ENCODE measurements around the gene MAPK10. TPM values are rescaled to one million over a fixed set of nuclear protein-coding genes. Genes with fewer than 3 reads are reported as not detected.

The MAPK10 gene
- total and polyA plus RNA-seq, 2 of the 8 experiments (the other 6 are each of a cell fraction or from before 2014, with no cell fraction given) = 2.5 to 3.1 TPM

- TF ChIP-seq, protein P1, sequence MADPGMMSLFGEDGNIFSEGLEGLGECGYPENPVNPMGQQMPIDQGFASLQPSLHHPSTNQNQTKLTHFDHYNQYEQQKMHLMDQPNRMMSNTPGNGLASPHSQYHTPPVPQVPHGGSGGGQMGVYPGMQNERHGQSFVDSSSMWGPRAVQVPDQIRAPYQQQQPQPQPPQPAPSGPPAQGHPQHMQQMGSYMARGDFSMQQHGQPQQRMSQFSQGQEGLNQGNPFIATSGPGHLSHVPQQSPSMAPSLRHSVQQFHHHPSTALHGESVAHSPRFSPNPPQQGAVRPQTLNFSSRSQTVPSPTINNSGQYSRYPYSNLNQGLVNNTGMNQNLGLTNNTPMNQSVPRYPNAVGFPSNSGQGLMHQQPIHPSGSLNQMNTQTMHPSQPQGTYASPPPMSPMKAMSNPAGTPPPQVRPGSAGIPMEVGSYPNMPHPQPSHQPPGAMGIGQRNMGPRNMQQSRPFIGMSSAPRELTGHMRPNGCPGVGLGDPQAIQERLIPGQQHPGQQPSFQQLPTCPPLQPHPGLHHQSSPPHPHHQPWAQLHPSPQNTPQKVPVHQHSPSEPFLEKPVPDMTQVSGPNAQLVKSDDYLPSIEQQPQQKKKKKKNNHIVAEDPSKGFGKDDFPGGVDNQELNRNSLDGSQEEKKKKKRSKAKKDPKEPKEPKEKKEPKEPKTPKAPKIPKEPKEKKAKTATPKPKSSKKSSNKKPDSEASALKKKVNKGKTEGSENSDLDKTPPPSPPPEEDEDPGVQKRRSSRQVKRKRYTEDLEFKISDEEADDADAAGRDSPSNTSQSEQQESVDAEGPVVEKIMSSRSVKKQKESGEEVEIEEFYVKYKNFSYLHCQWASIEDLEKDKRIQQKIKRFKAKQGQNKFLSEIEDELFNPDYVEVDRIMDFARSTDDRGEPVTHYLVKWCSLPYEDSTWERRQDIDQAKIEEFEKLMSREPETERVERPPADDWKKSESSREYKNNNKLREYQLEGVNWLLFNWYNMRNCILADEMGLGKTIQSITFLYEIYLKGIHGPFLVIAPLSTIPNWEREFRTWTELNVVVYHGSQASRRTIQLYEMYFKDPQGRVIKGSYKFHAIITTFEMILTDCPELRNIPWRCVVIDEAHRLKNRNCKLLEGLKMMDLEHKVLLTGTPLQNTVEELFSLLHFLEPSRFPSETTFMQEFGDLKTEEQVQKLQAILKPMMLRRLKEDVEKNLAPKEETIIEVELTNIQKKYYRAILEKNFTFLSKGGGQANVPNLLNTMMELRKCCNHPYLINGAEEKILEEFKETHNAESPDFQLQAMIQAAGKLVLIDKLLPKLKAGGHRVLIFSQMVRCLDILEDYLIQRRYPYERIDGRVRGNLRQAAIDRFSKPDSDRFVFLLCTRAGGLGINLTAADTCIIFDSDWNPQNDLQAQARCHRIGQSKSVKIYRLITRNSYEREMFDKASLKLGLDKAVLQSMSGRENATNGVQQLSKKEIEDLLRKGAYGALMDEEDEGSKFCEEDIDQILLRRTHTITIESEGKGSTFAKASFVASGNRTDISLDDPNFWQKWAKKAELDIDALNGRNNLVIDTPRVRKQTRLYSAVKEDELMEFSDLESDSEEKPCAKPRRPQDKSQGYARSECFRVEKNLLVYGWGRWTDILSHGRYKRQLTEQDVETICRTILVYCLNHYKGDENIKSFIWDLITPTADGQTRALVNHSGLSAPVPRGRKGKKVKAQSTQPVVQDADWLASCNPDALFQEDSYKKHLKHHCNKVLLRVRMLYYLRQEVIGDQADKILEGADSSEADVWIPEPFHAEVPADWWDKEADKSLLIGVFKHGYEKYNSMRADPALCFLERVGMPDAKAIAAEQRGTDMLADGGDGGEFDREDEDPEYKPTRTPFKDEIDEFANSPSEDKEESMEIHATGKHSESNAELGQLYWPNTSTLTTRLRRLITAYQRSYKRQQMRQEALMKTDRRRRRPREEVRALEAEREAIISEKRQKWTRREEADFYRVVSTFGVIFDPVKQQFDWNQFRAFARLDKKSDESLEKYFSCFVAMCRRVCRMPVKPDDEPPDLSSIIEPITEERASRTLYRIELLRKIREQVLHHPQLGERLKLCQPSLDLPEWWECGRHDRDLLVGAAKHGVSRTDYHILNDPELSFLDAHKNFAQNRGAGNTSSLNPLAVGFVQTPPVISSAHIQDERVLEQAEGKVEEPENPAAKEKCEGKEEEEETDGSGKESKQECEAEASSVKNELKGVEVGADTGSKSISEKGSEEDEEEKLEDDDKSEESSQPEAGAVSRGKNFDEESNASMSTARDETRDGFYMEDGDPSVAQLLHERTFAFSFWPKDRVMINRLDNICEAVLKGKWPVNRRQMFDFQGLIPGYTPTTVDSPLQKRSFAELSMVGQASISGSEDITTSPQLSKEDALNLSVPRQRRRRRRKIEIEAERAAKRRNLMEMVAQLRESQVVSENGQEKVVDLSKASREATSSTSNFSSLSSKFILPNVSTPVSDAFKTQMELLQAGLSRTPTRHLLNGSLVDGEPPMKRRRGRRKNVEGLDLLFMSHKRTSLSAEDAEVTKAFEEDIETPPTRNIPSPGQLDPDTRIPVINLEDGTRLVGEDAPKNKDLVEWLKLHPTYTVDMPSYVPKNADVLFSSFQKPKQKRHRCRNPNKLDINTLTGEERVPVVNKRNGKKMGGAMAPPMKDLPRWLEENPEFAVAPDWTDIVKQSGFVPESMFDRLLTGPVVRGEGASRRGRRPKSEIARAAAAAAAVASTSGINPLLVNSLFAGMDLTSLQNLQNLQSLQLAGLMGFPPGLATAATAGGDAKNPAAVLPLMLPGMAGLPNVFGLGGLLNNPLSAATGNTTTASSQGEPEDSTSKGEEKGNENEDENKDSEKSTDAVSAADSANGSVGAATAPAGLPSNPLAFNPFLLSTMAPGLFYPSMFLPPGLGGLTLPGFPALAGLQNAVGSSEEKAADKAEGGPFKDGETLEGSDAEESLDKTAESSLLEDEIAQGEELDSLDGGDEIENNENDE (IDR thresholded peaks at IDR 0.05; ENCODE audit: insufficient replicate concordance, low read length) = no peak
- TF ChIP-seq, protein P2, sequence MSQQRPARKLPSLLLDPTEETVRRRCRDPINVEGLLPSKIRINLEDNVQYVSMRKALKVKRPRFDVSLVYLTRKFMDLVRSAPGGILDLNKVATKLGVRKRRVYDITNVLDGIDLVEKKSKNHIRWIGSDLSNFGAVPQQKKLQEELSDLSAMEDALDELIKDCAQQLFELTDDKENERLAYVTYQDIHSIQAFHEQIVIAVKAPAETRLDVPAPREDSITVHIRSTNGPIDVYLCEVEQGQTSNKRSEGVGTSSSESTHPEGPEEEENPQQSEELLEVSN (IDR thresholded peaks at IDR 0.05) = no peak
- no peak for TF ChIP-seq PHF8 (conservative IDR thresholded peaks at IDR 0.05; ENCODE audit: low read depth, low read length)
- TF ChIP-seq BACH1 (IDR thresholded peaks at IDR 0.05; ENCODE audit: low read length) = no peak
- no peak for TF ChIP-seq CBX8 (IDR thresholded peaks at IDR 0.05; ENCODE audit: borderline replicate concordance, low read depth, low read length)
- TF ChIP-seq SIN3A (conservative IDR thresholded peaks at IDR 0.05 in 1 of 2, IDR thresholded peaks at IDR 0.05 in 1 of 2; ENCODE audit: low read depth in 1 of 2, low read length in 2 of 2) = no peak
- no peak for TF ChIP-seq GTF2F1 (IDR thresholded peaks at IDR 0.05; ENCODE audit: borderline replicate concordance, low read depth, low read length)
- no peak for TF ChIP-seq RNF2 (IDR thresholded peaks at IDR 0.05; ENCODE audit: borderline replicate concordance, low read depth, low read length, missing control alignments, poor library complexity, severe bottlenecking)
- no peak for TF ChIP-seq POLR2A (IDR thresholded peaks at IDR 0.05; ENCODE audit: control extremely low read depth in 1 of 2, low read depth in 2 of 2, low read length in 2 of 2)
Observed at GRCh38 chr4:86019362-86019761, 340.5 kb downstream of the MAPK10 start (continued).
